NCI-H69 (cell line): ENCODE measurements around the gene TRNAU1AP.
"Not testable (repeated sequence)": the region's sequence is repeated elsewhere in the genome, so short reads cannot be mapped to it uniquely, and the experiment has no call there.

Experiments used
- DNase-seq: peaks from one replicate; lab custom pipeline; 2025; lab: John Stamatoyannopoulos, UW

TRNAU1AP gene

GRCh38 chr1:28577738-28578536 lies 25.1 kb downstream of the TRNAU1AP start:
- DNase-seq = no peak

- DNase-seq = no peak
Observed at GRCh38 chr1:28578696-28579218, 25.9 kb downstream of the TRNAU1AP start.

GRCh38 chr1:28579401-28579800 lies 26.5 kb downstream of the TRNAU1AP start:
- DNase-seq = no peak

GRCh38 chr1:28580722-28581530 lies 28.0 kb downstream of the TRNAU1AP start:
- DNase-seq = peak; percentile 61

- peak; percentile 94 for DNase-seq
Observed at GRCh38 chr1:28581531-28582247, 28.8 kb downstream of the TRNAU1AP start.

- peak; percentile 46 for DNase-seq
Observed at GRCh38 chr1:28582248-28582615, 29.3 kb downstream of the TRNAU1AP start.

GRCh38 chr1:28586585-28587391 lies 33.9 kb downstream of the TRNAU1AP start:
- DNase-seq = not testable (repeated sequence)

- no peak for DNase-seq
Observed at GRCh38 chr1:28591708-28592320, 38.9 kb downstream of the TRNAU1AP start, which contains the start of gene RAB42. TSS of gene RAB42 (plus strand) at chr1:28592265. CDS start at chr1:28592512, 247 bp downstream.

- peak; percentile 11 for DNase-seq
Observed at GRCh38 chr1:28592321-28593071, 39.6 kb downstream of the TRNAU1AP start.

- not testable (repeated sequence) for DNase-seq
Observed at GRCh38 chr1:28593988-28594356, 41.1 kb downstream of the TRNAU1AP start.

- not testable (repeated sequence) for DNase-seq
Observed at GRCh38 chr1:28594686-28595411, 42.0 kb downstream of the TRNAU1AP start.

GRCh38 chr1:28595412-28596191 lies 42.7 kb downstream of the TRNAU1AP start:
- no peak for DNase-seq

- not testable (repeated sequence) for DNase-seq
Observed at GRCh38 chr1:28596276-28596675, 43.4 kb downstream of the TRNAU1AP start.

- no peak for DNase-seq
Observed at GRCh38 chr1:28601696-28602095, 48.8 kb downstream of the TRNAU1AP start.

GRCh38 chr1:28602536-28603439 lies 49.9 kb downstream of the TRNAU1AP start:
- DNase-seq = peak; percentile 67

- no peak for DNase-seq
Observed at GRCh38 chr1:28604411-28604810, 51.5 kb downstream of the TRNAU1AP start.

GRCh38 chr1:28604962-28605361 lies 52.1 kb downstream of the TRNAU1AP start:
- DNase-seq = no peak

GRCh38 chr1:28606771-28607170 lies 53.9 kb downstream of the TRNAU1AP start:
- DNase-seq = no peak
